Cardiac septum (tissue), 1 donor: Measurements from ENCODE around the gene NKX3-2. TPM values are rescaled to one million over a fixed set of nuclear protein-coding genes. Genes with fewer than 3 reads are reported as not detected.

ENCODE experiments used
- DNase-seq: peaks from one replicate; pipeline ENCODE4 v3.0.0-alpha.2; 2020; ENCODE audit warnings: low spot score
- intact Hi-C: fragments of 100-400 bp; cut with DNase I; formaldehyde crosslinking; loops from one replicate; pipeline ENCODE4 v1.14.0; 2022
- total RNA-seq: library from RNA; stranded (reverse); fragmentation: NEBNext Ultra II Directional; extraction: Animal tissue kit (Norgen Biotek cat#: 25700); gene quantifications from one replicate; pipeline ENCODE4 v1.2.1, GENCODE V29; 2021
- donor health status: DM: no; HTN: no; CAD: no.

The NKX3-2 gene
- total RNA-seq, 1 donor from 2014 or later: 0.30 TPM

GRCh38 chr4:13535708-13536361, 8.5 kb downstream of the NKX3-2 start:
- intact Hi-C loops: no loop called here
- DNase-seq: no peak

- no peak for DNase-seq
- intact Hi-C loops: no loop called here
Measured at GRCh38 chr4:13535118-13535517, 9.2 kb downstream of the NKX3-2 start.

- intact Hi-C loops: no loop called here
- DNase-seq: no peak
Measured at GRCh38 chr4:13534344-13535063, 9.8 kb downstream of the NKX3-2 start.

DNA sequence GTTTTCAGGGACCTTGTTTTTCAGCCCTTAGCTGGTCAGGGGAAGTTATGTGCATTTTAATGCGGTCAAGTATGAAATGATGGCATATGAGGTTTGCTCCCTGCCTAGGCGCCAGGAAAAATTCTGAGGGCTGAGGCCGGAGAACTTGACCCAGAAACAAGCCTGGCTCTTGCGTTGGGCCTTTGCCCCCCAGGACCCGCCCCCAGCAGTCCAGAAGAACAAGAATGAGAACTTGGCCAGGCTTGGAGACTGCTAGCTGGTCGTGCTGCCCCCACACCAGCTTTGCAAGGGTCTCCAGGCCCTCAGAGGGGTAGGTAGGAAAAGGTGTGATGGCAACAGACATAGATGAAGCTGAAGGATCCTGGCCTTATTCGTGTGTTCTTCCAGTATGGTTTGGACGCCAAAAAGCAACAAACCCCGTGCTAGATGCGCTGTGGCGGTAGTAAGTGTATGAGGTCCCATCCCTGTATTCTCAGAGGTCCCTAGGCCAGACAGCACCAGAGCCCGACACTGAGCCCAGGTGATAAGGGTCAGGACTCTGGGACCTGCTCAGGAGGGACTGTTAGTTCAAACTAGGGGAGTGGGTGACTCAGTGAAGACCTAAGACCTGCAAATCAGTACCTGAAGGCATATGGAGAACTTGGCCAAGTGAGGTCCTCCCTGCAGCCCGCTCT, 10.5 kb downstream of the NKX3-2 start:
- intact Hi-C loops: no loop called here
- no peak for DNase-seq

- no peak for DNase-seq
- intact Hi-C loops: no loop called here
Measured at GRCh38 chr4:13531625-13531998, 12.7 kb downstream of the NKX3-2 start.

- intact Hi-C loops: no loop called here
- no peak for DNase-seq
Measured at GRCh38 chr4:13530823-13531624, 13.3 kb downstream of the NKX3-2 start.

- DNase-seq: no peak
- intact Hi-C loops: no loop called here
Measured at GRCh38 chr4:13529128-13529919, 15.0 kb downstream of the NKX3-2 start.

DNA sequence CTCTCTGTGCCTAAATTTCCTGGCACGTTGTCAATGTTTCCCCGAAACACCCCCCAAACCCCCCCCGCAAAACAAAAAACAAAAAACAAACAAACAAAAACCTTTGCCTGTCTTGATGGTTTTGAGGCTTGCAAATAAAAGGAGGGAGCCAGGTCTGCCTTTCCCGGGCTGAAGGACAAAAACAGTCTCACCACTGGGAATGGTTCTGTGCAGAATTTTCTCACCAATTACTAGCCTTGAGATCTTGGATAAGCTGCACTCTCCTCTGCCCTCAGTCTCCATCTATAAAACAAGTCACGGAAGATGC, 15.5 kb downstream of the NKX3-2 start:
- intact Hi-C loops: no loop called here
- no peak for DNase-seq

GRCh38 chr4:13527981-13528820, 16.1 kb downstream of the NKX3-2 start:
- intact Hi-C loops: no loop called here
- no peak for DNase-seq

- intact Hi-C loops: no loop called here
- no peak for DNase-seq
Measured at GRCh38 chr4:13527192-13527980, 16.9 kb downstream of the NKX3-2 start.

GRCh38 chr4:13526658-13527057, 17.6 kb downstream of the NKX3-2 start:
- DNase-seq: no peak
- intact Hi-C loops: no loop called here

- no peak for DNase-seq
- intact Hi-C loops: no loop called here
Measured at GRCh38 chr4:13525606-13526281, 18.6 kb downstream of the NKX3-2 start.

DNA sequence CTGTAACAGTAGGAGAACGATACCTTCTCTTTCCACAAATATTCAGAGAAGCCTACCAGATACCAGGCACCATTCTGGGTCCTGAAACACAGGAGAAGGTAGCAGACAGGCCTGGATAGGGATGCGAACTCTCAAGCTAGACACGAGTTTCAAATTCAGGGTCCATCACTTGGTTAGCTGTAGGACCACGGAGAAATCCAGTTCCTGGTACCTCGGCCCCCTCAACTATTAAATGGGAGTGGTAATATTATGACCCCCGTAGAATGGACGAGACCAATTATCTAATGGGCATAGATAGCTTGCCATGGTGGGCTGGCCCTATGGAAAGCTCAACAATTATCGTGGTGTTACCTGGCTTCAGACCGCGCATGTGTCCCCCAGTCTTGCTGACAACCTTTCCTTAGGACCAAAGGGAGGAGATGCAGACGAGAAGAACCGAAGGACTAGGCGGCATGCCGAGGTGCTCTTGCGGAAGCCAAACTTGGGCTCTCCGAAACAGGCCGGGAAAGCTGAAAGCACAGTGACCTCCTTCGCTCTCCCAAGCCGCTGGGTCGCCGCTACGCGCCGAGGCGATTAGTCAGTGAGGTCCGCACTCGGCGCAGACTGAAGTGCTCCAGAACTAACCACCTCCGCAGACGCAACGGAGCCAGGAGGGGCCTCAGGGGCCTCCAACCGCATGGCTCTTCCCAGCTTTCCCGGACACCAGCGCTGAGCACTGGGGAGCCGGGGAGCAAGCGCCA, 19.6 kb downstream of the NKX3-2 start:
- no peak for DNase-seq
- intact Hi-C loops: no loop called here

- no peak for DNase-seq
- intact Hi-C loops: no loop called here
Measured at GRCh38 chr4:13523591-13524503, 20.5 kb downstream of the NKX3-2 start.

GRCh38 chr4:13523105-13523477, 21.2 kb downstream of the NKX3-2 start:
- intact Hi-C loops: no loop called here
- no peak for DNase-seq
